GM18858 (cell line): ENCODE measurements around the gene CCL5.
"Not testable (repeated sequence)": the region's sequence is repeated elsewhere in the genome, so short reads cannot be mapped to it uniquely, and the experiment has no call there.

Experiments
- ATAC-seq: cut with Tn5 transposase; IDR thresholded peaks from one replicate; pipeline ENCODE4 v1.9.1; 2021; ENCODE audit not compliant: unreplicated experiment

The CCL5 gene

DNA sequence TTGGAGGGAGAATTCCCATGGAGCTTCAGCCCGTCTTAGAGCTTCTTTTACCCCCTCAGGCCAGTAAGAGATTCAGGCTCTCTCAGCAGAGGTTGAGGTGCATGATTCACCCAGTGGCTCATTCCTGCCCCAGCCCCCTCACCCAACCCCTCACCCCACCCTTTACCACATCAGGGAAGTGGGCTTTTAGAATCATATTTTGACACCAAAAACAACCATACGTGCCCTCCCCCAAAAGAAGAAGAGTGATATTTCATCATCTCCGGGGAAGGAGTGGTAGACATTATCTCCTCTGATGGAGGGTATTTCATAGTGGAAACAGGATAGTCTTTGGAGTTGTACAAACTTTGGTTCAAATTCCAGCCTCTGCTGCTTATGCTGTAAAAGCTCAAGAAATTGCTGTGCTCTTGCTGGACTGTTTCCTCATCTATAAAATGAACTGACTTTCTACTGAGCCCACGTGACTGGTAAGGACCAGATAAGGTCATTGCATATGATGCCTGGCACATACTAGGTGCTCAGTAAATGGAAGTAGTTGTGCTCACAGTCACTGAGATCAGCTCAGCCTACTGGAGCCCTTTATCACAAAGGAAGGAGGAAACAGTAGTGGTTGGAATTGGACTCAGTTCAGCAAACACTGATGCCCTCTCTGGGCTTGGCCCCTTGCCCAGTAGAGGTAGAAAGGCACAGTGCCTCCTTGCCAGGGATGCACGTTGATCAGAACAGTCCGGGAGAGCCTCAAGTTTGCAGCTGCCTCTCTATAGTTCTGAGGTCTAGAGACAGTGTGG is 18.3 kb upstream of the CCL5 start:
- ATAC-seq, result no peak

DNA sequence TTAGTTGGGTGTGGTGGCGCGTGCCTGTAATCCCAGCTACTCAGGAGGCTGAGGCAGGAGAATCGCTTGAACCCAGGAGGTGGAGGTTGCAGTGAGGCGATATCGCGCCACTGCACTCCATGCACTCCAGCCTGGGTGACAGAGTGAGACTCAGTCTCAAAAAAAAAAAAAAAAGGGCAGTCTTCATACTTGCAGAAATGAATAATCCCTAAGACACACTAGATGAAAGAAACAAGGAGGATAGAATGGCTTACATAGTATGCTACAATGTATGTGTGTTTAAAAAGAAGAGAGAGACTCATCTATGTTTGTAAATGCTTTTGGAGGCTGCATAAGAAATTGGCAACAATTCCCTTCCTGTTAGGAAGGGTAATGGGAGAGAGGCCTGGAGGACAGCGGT is 17.6 kb upstream of the CCL5 start:
- ATAC-seq, result not testable (repeated sequence)

DNA sequence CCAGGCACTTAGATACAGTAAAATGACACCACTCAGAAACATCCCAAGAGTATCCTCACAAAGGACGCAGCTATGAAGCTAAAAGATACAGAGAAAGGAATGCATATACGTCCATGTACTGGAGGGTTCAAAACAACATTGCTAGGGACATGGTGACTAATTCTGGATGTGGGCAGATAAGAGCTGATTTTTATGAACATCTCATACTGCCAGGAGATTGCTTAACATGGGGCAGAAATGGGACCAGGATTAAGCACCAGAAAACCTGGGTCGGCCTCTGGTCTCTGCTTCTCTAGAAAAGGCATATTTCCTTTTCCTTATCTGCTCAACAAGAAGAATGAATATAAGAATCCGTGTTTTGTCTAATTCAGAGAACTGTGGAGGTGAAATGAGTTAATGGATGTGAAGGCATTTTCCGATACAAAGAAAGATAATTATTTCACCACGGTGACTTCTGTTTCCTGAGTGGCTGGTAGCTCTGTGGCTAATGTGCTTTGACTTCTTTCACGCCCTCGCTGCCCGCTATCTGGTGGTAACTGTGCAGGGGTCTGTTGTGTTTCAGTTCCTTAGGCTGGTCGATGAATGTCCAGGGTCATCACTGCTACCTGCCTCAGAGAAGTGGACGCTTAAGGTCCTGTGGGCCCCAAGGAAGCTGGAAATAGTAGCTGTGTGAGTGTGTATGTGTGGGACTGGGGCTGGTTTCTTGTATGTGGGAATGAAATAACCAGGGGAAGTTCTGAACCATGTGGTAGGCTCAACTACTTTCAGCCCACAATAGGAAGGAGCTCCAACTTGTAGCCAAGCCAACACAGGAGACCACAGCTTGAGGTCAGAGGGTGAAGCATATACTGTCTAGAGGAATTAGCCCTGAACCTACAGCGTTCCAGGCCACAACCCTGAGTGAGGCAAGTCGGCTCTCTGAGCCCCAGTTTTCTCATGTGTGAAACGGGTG is 15.8 kb upstream of the CCL5 start:
- ATAC-seq, result no peak

DNA sequence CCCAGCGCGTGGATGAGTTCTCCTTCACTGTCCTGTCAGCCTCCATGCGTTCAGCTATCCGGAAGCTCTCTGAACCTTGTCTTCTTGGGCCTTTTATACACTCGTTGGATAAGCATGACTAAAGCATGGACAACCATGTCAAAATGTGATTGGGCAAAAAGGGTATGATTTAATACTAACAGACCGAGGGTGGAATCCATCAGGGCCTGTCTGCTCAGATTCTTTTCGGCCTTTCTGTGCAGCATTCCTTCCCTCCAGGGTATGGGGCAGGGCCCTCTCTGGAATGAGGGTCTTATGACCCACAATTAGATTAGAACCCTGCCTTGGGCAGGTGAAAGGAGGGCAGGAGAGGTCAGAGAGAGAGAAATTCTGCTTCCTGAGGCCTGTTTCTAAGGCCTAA is 14.0 kb upstream of the CCL5 start:
- no peak for ATAC-seq

DNA sequence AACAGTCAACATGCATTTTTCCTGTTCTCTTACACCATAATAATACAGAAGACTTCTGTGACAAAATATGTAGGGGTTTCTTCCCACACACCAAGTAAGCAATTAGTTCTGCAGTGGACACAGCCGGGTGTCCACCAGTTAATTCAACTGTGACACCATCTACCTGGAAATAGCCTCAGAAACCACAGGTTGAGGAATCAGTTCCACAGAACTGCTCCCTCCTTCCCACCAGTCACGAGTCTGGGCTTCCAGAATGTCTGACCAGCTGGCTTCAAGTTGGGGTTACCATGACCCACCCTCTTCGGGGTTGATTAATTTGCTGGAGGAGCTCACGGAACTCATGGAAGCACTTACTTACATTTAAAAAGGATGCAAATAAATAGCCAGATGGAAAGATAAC is 13.6 kb upstream of the CCL5 start:
- no peak for ATAC-seq

DNA sequence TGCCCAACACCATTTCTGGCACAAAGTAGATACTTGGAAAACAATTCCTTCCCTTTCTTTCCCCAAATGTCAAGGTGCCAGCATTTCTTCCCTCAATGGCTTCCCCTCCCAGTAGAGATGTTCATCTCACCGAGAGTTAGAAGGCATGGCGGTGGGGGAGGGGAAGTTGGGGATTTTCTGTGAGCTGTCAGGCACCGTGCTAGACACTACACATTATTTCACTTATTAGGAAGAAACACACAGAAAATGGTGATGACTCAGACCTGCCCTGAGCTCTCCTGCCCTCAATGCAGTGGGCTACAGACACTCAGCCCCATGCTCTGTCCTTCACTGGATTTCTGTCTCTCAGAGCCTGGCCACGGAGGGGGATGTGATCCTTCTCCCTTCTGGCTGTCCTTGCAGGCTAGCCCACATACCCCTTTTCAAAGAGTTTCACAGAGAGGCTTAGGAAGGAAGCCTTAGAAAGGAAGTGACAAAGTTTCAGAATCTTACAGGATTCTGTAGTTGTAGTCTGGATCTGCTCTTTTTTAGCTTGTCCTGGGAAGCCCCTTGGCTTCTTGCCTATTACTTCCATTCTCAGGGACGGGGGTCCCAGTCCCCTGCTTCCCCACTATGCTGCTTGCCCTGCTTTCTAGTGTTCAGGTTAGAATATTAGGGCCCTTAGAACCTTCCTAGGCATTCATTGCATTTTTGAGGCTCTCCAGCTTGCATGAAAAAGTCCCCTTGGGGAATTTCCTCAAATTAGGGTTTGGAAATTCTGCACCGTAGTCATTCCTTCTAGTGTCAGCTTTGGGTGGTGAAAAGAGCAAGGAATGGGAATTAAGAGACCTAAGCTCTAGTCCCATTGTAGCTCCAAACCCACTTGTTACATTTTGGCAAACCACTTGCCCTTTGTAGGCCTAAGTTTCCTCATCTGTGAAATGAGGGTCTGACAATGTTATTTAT is 12.2 kb upstream of the CCL5 start:
- ATAC-seq, result no peak

DNA sequence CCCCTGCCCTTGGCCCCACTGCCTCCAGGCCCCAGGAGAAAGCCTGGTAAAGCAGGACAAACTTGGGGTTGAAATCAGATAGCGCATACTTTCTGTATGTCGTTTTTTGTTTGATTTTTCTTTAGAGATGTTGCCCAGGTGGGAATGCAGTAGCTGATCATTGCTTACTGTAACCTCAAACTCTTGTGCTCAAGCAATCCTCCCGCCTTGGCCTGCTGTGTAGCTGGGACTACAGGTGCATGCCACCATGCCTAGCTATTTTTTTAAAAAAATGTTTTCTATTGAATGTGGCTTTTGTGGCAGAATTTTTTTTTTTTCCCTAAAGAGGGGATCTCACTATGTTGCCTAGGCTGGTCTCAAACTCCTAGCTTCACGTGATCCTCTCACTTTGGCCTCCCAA is 11.1 kb upstream of the CCL5 start:
- no peak for ATAC-seq

DNA sequence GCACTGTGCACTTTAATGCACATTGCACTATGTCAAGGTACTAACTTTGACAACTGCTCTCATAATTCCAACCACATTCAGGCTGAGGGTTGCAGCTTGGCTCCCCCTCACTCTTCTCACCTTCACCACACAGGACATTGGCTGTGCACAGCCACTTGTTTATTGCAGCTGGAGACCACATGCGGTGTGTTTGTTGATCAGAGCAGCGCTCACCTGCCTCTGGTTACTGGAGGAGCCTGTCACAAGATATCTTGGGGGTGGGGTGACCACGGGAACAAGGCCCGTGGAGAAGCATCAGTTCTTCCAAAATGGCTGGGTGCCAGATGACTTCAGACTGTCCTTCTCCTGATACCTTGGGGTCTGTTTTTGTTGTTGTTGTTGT is 10.6 kb upstream of the CCL5 start:
- no peak for ATAC-seq

DNA sequence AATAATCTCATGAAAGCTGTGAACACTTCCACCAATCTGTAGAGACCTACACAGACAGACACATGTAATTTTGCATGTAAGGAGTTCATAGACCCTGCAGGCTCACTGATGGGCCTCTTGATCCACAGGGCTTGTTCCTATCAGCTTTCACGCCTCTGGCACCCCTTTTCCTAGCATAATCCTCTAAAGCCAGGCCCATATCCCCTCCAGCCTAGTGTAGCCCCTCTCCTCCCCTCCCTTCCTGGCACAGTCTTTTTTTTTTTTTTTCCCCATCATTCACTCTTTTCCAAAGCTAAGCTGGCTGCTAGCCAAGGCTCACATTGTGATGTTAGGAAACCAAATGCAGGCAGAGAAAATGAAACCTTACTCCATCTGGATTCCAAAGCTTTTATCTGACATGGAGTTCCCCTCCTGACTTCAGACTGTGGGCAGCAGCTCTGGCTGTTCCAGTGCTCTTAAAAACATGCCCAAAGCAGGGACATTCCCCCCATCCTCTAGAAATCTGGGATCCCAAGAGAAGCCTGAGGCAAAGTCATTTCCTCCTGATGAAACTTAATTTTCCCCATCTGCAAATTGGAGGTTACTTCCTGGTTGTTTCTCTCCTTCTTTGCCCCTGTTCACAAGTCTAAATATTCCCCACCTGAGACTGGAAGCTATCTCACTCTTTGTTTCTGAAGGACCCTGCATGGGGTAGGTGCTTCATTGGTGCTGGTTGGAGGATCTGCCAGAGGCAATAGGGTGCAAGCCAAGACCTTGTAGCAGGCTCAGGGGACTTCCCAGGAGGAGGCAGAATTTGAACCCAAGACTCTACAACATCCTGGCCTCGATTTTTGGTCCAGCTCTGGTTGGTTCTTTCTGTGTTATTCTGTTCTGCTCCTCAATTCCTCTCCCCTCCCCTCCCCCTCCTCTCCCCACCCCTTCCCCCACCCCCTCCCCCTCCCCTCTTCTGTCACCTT is 9.9 kb upstream of the CCL5 start:
- no peak for ATAC-seq

DNA sequence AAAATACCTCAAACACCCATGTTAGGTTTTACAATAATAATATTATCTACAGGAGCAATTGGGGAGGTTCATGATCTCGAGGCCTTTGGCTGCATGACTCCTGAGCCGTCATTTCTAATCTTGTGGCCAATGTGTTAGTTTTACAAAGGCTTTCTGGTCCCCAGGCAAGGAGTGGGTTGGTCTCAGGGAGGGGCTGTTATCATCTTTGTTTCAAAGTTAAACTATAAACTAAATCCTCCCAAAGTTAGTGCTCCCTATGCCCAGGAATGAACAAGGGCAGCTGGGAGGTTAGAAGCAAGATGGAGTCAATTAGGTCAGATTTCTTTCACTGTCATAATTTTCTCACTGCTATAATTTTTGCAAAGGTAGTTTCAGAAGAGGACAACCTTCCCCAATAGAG is 9.1 kb upstream of the CCL5 start:
- no peak for ATAC-seq

DNA sequence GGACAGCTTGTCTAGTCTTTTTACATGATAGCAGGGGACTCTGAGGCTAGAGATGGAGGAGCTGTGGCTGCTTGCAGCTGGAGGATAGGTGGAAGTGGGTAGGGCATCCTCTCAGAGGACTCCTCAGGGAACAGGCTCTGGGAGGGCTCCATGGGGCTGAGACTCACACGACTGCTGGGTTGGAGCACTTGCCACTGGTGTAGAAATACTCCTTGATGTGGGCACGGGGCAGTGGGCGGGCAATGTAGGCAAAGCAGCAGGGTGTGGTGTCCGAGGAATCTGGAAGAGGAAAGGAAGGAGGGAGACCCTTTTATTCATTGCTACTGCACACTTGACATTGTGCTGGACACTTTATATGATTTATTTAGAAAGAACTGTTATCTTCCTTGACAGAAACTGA is 1.8 kb downstream of the CCL5 start:
- ATAC-seq, result no peak

DNA sequence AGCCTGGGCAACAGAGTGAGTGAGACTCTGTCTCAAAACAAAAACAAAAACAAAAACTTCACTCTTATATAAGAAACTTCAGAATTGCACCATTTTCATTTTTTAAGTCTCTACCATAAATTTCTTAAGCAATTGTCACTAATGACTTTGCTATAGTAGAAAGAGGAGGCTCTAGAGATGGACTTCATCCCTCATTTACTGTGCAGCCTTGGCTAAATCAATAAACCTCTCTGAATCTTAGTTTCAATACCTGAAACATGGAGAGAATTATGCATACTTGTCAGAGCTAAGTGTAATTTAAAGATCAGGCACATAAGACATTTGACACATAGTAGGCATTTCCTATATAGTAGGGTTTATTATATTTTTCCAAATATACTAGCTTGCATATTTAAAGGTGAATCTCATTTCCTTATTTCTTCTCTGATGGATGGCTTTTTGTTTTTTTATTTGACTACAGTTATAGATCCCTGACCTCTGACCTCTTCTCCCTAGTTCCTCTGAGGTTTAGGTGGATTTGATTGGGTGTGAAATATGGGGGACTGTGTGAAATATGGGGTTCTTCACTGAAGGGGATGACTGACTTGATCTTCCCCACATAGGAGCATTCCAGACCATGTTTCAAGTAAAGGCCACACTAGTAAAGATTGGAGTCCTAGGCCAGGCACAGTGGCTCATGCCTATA is 2.7 kb downstream of the CCL5 start:
- ATAC-seq, result no peak

DNA sequence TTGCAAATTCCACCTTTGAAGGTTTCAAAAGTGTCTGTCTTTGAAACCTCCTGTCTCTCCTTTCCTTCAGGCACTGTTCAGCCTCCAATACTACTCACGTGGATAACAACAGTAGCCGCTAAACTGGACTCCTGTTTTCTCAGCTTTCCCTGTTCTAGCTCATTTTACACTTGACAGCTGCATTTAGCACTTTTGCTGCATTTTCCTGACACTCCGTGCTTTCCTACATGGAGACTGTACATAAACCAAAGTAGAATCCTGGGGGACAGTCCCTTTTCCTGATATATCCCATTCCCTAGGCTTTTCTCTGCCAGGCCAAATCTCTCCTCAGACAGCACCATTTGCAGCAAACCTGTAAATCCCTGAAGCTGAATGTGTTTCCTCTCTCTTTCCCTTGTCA is 3.6 kb downstream of the CCL5 start:
- no peak for ATAC-seq

DNA sequence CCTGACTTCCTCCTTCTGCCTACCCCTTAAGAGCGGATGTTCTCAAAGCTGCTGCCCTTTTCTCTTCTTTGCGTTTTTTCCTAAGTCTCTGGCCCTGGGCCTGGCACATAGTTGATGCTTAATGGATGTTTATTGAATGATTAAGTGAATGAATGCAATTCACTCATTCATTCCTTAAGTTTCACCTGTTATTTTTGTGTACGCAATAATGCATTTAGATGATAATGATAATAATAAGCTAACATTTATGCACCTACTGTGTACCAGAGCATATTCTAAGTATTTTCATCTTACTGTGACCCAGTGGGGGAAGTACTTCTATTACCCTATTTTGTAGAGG is 4.4 kb downstream of the CCL5 start:
- no peak for ATAC-seq

DNA sequence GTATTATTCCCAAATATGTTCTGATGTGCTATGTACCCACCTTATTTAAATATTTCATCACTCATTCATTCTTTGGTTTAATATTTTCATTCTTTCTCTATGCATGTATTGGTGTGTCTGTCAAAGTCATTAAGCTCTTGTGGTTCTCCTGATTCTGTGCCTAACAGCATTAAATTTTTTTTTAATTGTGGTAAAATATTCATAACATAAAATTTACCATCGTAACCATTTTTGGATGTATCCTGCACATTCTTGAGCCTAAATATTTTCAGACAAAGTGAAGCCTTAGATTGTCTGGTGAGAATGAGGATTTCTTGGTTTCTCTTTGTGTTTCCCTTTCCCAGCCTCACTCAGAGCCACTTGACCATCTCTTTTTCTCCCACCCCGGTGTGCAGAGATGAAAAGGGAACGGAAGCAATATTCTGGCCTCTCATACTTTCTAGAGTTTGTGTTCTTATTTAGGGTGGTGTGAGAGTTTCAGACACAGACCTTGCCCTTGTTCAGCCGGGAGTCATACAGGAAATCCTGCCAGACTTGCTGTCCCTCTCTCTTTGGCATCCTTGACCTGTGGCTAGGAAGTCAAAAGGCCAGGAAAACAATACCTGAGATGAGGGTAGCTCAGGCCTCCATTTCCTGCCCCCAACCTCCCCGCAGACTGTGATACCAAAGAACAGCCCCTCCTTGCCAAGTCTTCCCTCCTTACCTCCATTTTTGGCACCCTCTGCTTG is 4.9 kb downstream of the CCL5 start:
- ATAC-seq, result no peak

DNA sequence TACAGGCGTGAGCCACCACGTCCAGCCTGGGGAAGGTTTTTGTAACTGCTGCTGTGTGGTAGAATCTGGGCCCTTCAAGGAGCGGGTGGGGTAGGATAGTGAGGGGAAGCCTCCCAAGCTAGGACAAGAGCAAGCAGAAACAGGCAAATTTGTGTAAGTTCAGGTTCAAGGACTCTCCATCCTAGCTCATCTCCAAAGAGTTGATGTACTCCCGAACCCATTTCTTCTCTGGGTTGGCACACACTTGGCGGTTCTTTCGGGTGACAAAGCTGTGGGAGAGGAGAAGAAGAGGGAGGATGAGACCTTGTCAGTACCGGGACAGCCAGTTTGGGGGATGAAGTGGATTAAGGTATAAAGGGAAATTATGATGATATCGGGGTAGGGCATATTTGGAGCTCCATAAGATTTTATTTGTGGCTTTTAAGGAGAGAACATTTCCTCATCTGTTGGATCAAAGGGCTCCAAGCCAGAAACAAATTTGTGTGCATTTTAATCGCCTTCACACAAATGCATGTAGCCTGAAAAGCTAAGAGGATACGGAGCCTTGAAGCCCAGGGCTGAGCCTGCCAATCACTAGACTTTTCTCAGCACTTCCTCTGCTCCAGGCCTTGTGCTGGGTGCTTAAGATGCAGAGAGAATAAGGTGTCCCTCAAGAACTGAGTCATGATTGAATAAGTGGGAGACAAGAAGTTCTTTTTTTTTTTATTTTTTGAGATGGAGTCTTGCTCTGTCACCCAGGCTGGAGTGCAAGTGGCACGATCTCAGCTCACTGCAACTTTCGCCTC is 7.8 kb downstream of the CCL5 start:
- no peak for ATAC-seq

DNA sequence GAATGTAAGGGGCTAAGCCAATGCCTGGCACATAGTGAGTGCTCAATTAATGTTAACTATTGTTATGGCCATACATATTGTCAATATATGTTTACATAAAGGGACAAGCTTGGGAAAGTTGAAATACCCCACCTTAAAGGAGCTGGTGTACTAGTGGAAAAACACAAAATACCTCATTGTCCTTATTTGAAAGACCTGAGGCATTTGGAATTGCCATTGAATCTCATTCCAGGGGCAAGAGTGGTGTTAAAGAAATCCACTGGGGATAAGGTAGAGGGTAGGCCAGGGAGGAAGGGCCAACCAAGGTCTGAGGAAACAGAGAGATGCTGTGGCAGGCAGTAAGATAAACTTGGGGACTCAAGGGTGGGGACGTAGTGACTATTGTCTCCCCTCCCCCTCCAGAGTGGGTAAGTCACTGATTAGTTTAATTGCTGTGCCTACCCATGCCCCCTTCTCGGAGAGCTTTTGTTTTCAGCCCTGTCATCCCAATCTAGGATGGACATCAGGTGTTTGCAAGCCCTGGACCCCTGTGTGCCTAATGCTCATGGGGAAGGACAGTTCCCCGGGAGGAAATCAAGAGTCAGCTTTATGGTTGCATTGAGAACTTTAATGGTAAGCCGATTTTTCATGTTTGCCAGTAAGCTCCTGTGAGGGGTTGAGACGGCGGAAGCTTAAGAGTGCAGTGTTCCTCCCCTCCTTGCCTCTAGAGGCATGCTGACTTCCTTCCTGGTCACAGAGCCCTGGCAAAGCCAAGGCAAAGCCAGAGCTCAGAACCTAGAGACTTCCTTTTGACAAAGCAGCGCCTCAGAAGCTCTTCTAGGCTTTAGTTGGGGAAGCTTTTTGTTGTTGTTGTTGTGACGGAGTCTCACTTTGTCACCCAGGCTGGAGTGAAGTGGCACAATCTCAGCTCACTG is 9.0 kb downstream of the CCL5 start:
- ATAC-seq, result no peak
